Measurements from ENCODE around the gene TXN2.
"Not testable (repeated sequence)": the region's sequence is repeated elsewhere in the genome, so short reads cannot be mapped to it uniquely, and the experiment has no call there.

Gene TXN2

DNA sequence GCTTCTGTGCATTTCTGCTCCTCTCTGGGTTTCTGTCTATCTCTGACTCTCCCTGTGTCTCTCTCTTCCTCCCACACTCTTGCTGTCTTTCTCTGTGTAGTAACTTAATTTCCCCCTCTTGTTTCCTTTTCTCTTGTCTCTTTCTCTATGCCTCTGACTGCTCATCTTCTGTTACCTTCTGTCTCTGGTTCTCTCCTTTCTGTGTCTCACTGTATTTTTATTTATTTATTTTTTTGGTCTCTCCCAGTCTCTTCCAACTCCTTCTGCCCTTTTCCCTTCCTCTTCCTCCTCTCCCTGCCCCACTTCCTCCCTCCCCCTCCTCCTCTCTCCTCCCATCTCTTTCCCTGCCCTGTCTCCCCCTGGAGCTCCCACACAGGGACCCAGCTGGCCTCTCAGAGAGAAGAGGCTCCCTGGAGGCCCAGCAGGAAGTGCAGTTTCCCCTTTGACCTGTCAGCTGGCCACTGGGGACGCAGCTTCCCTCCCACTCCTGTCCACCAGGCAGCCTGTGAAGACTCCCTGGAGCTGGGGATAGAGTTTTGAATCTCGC, 55.4 kb downstream of the TXN2 start:
- no peak for DNase-seq

DNA sequence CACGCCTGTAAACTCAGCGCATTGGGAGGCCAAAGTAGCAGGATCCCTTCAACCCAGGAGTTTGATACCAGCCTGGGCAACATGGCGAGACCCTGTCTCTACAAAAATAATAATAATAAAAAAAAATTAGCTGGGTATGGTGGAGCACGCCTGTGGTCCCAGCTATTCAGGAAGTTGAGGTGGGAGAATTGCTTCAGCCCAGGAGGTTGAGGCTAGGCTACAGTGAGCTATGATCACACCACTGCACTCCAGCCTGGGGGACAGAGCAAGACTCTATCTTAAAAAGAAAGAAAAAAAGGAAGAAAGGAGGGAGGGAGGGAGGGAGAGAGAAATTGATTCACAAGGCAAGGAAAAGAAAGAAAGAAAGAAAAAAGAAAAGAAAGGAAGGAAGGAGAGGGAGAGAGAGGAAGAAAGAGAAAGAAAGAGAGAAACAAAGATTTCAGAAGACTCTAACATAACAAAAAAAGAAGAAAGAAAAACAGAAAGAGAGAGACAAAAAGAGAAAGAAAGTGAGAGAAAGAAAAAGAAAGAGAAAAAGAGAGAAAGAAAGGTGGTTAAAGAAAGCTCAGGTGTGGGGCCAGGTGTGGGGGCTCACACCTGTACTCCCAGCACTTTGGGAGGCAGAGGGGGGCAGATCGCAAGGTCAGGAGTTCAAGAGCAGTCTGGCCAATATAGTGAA, 56.4 kb downstream of the TXN2 start:
- DNase-seq: no peak

DNA sequence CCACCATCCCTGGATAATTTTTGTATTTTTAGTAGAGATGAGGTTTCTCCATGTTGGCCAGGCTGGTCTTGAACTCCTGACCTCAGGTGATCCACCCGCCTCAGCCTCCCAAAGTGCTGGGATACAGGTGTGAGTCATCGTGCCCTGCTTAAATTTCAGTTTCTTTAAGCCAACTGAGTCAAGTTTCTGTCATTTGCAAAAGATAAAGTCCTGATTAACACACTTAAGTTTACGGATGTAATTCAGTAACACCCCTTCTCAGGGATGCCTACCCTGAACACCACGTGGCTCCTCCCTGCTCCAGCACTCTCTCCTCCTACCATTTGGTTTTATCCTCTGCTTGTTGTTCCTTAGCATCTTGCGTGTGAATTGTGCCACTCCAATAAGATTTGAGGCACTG, 57.0 kb downstream of the TXN2 start:
- DNase-seq: not testable (repeated sequence)

DNA sequence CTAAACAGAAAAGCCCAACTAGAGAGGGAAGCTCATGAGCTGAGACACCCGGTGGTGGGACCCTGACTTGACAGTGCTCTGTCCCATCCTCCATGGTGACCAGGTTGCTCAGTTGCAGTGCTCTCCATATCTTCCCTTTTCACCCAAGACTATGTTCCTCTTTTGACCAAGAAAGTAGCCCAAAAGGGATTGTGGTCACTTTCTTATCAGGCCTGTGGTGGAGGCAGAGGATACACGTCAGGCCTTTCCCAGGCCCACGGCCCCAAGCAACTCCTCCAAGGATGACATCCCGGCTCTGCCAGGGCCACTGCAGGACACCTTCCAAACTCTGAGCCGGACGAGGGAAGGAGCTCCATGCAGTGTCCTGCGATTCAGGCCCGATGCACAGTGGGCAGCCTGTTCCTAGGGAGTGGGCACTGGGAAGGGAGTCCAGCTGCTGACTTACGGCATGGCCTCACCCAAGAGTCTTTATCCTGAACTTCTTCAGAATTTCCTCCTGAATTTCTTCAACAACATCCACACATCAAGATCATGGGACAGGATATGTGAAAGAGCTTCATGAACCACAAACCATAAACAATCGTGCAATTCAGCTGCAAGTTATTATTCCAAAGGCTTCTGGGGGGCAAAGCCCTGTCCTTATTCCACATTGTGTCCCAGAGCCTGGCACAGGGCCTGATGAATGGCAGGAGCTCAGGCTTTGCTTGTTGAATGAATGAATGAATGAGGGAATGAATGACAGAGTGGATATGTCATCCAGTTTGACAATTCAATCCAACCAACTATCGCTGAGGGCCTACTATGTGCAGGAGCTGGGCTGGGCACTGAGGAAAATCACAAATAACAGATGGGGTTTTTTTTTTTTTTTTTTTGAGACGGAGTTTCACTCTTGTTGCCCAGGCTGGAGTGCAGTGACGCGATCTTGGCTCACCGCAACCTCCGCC, 57.7 kb downstream of the TXN2 start:
- peak; percentile 79 for DNase-seq

DNA sequence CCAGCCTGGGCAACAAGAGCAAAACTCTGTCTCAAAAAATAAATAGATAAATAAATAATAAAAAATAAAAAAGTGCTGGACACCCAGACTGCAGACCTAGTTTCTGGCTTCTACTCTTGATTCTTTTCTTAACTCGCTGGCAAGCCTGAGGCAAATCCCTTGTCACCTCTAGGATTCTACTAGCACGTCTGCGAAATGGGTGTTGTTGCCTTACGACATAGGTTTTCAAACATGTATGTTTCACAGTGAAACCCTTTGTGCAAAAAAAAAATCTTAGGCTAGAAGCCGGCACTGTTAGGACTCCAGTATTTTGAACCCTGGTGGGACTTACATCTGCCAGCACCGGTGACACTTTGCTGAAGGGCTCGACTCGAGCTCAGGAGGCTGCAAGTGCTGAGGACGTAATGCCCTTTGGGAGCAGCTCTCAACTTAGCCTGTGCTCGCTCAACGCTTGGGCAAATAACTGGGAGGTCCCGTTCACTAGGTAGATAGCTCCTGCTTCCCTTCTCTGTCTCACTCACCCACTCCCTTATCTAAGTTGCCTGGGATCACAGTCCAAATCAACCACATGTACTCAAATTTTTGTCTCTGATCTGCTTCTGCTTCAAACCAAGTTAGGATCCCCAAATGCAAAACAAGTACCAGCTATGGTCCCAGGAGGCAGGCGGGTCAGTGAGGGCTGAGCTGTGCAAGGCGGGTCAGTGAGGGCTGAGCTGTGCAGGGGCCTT, 59.0 kb downstream of the TXN2 start:
- no peak for DNase-seq

DNA sequence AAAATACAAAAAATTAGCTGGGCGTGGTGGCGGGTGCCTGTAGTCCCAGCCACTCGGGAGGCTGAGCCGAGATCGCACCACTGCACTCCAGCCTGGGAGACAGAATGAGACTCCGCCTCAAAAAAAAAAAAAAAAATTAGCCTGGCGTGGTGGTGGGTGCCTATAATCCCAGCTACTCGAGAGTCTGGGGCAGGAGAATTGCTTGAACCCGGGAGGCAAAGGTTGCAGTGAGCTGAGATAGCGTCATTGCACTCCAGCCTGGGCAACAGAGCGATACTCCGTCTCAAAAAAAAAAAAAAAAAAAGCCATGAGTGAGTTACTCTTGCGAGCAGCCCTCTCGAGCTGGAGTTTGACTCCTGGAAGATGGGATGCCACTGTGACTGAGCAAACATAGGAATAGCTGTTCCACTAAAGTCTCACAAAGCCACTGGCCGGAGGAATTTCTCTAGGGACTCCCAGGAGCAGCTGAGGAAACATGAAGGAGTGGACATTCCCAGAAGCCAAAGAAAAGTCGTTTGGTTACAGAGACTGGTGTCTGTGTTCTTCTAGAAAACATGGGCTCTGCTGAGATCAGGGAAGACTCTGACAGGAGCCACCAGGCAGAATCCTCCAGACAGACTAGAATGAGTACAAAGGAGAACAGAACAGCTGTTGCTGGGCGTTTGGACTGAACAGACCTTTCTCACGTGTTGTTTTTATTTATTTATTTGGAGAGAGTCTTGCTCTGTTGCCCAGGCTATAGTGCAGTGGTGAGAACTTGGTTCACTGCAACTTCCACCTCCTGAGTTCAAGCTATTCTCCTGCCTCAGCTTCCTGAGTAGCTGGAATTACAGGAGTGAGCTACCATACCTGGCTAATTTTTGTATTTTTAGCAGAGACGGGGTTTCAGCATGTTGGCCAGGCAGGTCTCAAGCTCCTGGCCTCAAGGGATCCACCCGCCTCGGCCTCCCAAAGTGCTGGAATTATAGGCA, 61.2 kb downstream of the TXN2 start:
- DNase-seq: no peak

DNA sequence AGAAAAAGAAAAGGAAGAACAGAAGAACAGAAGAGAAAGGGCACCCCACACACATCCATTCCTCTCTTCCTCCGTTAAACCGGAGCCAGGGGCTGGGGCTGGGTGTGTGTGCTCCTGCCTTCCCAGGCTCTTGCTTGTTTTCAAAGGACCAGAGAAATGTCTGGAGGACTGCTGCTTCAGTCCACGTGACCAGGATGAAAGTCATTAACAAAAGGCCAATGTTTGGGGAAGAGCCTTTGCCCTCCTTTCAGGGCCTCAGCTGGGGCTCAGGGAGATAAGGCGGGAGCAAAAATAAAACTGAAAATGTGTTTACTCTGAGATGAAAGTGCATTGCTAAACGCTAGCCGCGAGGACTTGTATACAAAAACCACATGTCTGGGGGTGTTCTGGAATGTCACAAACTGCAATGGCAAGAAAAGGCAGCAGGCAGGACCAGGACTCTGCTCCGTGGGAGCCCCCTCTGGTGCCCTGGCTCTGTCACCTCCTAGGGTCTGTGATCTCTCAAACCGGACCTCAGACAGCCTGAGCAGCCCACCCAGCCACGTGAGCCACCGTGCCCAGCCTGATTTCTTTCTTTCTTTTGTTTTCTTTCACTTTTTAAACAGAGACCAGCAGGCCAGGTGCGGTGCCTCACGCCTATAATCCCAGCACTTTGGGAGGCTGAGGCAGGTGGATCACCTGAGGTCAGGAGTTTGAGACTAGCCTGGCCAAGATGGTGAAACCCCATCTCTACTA, 62.1 kb downstream of the TXN2 start:
- peak; percentile 87 for DNase-seq

DNA sequence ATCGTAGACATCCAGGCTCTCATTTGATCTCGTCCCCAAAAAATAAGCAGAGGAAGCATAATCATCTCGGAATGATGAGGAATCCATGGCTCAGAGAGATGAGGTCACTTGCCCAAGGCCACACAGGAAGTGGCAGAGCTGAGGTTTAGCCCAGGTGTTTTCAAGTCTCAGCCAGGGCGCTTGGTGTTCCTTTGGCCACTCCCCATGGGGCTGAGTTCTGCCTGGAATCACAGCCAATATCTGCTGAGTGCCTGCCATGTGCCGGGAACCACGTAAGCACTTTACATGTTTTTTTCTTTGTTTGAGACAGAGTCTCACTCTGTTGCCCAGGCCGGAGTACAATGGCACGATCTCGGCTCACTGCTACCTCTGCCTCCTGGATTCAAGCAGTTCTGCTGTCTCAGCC, 64.2 kb downstream of the TXN2 start:
- DNase-seq: no peak
